ENCODE data around the gene SLC15A2. TPM values are rescaled to one million over a fixed set of nuclear protein-coding genes. Genes with fewer than 3 reads are reported as not detected.

The SLC15A2 gene
- polyA plus RNA-seq, 1 donor from 2014 or later, result 2.0 TPM

DNA sequence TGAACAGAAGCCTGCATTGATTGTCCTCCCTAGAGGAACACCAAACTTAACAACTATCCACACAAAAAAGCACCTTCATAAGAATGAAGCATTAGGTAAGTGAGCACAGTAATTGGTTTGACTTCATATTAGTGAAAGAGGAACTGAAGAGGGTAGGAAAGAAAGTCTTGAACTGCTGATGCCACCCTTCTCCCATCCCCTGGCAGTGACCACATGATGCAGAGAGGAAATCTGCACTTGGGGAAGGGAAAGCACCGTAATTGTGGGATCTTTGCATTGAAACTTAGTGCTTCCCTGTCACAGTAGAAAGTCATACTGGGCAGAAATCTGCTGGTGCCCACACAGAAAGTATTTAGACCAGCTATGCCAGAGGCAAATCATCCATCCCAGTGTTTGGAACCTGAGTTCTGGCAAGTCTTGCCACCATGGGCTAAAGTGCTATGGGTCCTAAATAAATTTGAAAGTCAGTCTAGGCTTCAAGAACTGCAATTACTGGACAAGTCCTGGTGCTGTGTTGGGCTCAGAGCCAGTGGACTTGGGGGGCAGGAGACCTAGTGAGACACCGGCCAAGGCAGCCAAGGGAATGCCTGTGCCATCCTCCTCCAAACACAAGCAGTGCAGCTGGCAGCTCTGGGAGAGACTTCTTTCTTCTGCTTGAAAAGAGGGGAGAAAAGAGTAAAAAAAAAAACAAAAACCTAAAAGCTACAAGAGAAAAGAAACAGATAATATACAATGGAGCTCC, 63.6 kb downstream of the SLC15A2 start:
- peak overlapping the region in 1 of 3 donors; percentile 31 for H3K27ac Mint-ChIP-seq
- peaks cover 14 to 16% (median 15%) of the 10 kb centered on the region in 3 donors for H3K4me1 Mint-ChIP-seq
- H3K36me3 Mint-ChIP-seq, result peaks cover 24% of the 10 kb centered on the region
- H3K9me3 Mint-ChIP-seq, result peaks cover 3 to 22% (median 7%) of the 10 kb centered on the region in 3 donors
- peak overlapping the region in 1 of 4 donors; percentile 5 for H3K4me3 Mint-ChIP-seq
- H3K27me3 Mint-ChIP-seq, result no peaks in the 10 kb centered on the region

DNA sequence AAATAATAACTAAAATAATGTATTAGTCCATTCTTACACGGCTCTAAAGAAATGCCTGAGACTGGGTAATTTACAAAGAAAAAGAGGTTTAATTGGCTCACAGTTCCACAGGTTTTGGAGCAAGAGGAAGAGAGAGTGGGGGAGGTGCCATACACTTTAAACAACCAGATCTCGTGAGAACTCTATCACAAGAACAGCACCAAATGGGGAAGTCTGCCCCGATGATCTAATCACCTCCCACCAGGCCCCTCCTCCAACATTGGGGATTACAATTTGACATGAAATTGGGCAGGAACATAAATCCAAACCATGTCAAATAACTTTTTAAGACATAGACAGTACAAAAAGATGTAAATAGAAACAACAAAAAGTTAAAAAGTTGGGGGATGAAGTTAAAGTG, 64.6 kb downstream of the SLC15A2 start:
- H3K27me3 Mint-ChIP-seq, result no peaks in the 10 kb centered on the region
- H3K36me3 Mint-ChIP-seq, result peaks cover 22% of the 10 kb centered on the region
- peak overlapping the region in 1 of 3 donors; percentile 79 for H3K27ac Mint-ChIP-seq
- H3K9me3 Mint-ChIP-seq, result peaks cover 3 to 22% (median 7%) of the 10 kb centered on the region in 3 donors
- peaks cover 14 to 16% (median 15%) of the 10 kb centered on the region in 3 donors for H3K4me1 Mint-ChIP-seq
- no peak overlapping the region for H3K4me3 Mint-ChIP-seq

DNA sequence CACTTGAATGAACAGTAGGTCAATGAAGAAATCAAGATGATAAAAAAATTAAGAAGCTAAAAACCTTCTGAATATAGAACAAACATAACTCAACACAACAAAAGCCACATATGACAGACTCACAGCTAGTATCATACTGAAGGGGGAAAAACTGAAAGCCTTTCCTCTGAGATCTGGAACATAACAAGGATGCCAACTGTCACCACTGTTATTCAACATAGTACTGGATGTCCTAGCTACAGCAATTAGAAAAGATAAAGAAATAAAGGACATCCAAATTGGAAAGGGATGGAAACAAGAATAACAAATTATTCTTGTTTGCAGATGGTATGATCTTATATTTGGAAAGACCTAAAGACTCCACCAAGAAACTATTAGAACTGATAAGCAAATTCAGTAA, 67.1 kb downstream of the SLC15A2 start:
- Mint-ChIP-seq H3K27ac (no peak overlapping the region), H3K4me3 (no peak overlapping the region), H3K27me3 (no peaks in the 10 kb centered on the region), H3K9me3 (peaks cover 2 to 24% (median 3%) of the 10 kb centered on the region in 3 donors), H3K4me1 (peaks cover 13 to 14% (median 14%) of the 10 kb centered on the region in 3 donors), H3K36me3 (peaks cover 16% of the 10 kb centered on the region)

DNA sequence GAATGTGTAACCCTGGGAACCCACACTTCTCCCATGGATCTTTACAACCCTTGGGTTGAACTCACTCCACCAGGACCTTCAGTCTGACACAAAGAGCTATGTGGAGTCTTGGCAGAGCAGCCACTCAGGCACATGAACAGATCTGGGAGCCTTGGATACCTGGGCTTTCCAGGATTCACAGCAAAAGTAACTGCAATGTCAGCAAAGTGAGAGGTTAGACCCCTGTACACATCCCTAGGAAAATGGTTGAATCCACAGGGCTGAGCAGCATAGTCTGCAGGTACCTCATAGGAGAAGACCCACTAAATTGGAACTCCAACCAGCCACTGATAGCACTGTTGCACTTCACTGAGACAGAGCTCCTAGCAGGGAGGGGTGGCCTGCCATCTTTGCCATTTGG, 68.2 kb downstream of the SLC15A2 start:
- H3K36me3 Mint-ChIP-seq, result peaks cover 17% of the 10 kb centered on the region
- H3K9me3 Mint-ChIP-seq, result peaks cover 3 to 26% (median 5%) of the 10 kb centered on the region in 3 donors
- H3K27me3 Mint-ChIP-seq, result no peaks in the 10 kb centered on the region

DNA sequence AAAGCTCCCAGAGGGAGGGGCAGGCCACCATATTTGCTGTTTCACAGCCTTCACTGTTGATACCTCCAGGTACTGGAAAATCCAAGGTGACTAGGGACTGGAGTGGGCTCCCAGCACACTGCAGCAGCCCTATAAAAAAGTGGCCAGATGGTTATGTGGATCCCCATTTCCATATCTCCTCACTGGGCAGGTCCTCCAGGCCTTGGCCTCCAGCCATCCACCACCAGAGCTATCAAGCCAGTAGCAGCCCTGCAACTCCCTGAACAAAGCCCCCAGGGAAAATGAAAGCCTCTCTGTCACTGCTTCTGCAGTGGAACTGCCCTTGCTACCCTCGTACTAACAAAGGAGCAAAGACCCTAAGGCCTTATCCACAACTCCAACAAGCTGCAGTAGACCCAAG, 69.4 kb downstream of the SLC15A2 start:
- H3K36me3 Mint-ChIP-seq, result peaks cover 14% of the 10 kb centered on the region
- H3K27me3 Mint-ChIP-seq, result no peaks in the 10 kb centered on the region
- no peak overlapping the region for H3K4me3 Mint-ChIP-seq
- no peak overlapping the region for H3K27ac Mint-ChIP-seq
- H3K9me3 Mint-ChIP-seq, result peaks cover 3 to 26% (median 5%) of the 10 kb centered on the region in 3 donors
- H3K4me1 Mint-ChIP-seq, result no peaks in the 10 kb centered on the region

More for the DNA sequence above, 68.2 kb downstream of the SLC15A2 start:
- Mint-ChIP-seq H3K27ac (no peak overlapping the region), H3K4me1 (peaks cover 5 to 7% (median 6%) of the 10 kb centered on the region in 3 donors), H3K4me3 (no peak overlapping the region)

DNA sequence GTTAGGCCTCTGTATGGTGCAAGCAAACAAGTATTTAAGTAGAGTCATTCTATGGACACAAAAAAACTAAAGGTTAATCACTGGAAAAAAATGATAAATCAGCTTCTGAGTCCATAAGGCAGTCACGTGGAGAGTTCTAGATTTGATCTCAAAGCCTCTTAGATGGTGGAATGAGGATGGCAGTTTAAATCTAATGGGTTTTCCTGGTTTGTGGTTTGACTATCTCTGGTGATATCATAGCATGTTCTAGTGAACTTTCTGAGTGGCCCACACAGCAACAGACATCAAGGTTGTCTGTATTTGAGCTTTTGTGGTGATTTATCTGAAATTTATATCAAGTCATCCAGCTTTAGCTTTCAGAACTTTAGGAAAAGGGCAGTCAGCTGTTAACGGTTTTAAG, 75.4 kb downstream of the SLC15A2 start:
- peaks cover 0 to 5% (median 4%) of the 10 kb centered on the region in 3 donors for H3K4me1 Mint-ChIP-seq
- H3K27ac Mint-ChIP-seq, result no peak overlapping the region
- peaks cover 4% of the 10 kb centered on the region for H3K36me3 Mint-ChIP-seq
- peaks cover 4 to 14% (median 7%) of the 10 kb centered on the region in 3 donors for H3K9me3 Mint-ChIP-seq
- no peaks in the 10 kb centered on the region for H3K27me3 Mint-ChIP-seq
- H3K4me3 Mint-ChIP-seq, result no peak overlapping the region

DNA sequence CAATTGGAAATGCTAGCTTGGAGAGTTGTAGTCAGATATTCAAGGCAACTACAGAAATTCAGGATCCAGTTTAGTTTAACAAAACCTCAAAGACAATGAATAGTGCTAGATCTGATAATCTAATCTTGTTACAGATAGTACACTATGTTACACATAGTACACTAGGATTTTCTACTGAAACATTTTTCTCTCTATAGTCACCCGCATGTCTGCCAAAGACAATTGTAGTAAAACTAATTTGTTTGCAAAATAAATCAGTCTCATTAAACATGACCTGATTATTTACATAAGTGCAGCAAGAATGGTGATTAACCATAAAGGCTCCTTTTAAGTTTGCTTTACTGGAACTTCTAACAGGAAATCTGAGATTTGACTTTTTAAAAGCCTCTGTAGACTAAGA, 75.8 kb downstream of the SLC15A2 start:
- H3K27ac Mint-ChIP-seq, result no peak overlapping the region
- H3K4me3 Mint-ChIP-seq, result no peak overlapping the region
- peaks cover 7% of the 10 kb centered on the region for H3K36me3 Mint-ChIP-seq
- H3K27me3 Mint-ChIP-seq, result no peaks in the 10 kb centered on the region
- peaks cover 4 to 16% (median 7%) of the 10 kb centered on the region in 3 donors for H3K9me3 Mint-ChIP-seq
- peaks cover 0 to 5% (median 4%) of the 10 kb centered on the region in 3 donors for H3K4me1 Mint-ChIP-seq

DNA sequence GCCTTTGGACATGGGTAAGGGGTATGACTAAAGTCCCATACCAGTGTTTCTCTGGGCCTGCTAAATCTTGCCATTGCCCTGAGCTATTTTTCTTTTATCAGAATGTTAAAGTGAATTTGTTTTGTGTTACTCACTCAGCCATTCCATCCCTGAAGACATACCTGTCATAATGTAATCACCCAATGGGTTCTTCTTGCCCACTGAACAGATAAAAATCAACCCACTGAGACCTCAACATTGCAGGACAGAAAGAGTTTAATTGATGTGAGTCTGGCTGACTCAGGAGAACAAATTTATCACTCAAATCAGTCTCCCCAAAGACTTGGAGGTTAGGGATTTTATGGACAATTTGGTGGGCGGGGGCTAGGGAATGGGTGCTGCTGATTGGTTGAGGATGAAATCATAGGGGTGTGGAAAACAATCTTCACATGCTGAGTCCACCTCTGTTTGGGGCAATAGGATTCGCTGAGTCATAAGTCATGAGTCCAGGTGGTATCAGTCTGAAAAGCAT, 80.5 kb downstream of the SLC15A2 start:
- H3K9me3 Mint-ChIP-seq, result peaks cover 3 to 28% (median 7%) of the 10 kb centered on the region in 3 donors
- no peak overlapping the region for H3K4me3 Mint-ChIP-seq

DNA sequence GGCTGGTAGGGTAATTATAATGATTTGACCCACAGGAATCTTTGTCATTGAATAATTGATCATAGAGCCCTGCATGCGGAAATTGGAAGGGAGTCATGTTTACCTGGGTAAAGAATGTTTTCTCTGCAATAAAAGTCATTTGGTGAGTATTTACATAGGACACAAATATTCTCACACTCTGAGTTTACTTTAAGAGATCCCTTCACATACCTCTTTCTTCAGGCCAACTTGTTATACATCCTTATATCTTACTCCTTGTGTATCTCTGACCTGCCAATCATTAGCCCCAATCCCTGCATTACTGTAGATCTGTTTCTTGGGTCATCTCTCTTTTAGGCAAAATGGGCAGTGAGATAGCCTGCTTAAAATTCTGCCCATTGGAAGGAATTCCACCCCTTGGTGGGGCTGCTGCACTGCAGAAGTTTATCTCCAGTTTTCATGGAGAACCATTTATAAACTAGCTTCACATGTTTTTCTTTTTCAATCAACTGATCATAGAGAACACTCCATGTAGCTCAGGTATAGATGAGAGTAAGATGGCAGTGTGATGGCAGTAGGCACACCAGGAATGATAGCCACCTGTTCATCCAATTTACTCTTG, 81.6 kb downstream of the SLC15A2 start:
- Mint-ChIP-seq H3K27ac (peak overlapping the region in 1 of 3 donors; percentile 50), H3K27me3 (no peaks in the 10 kb centered on the region), H3K4me1 (peaks cover 11 to 25% (median 18%) of the 10 kb centered on the region in 3 donors)

More for the DNA sequence above, 80.5 kb downstream of the SLC15A2 start:
- Mint-ChIP-seq H3K36me3 (peaks cover 11% of the 10 kb centered on the region), H3K4me1 (peaks cover 12 to 16% (median 14%) of the 10 kb centered on the region in 3 donors), H3K27me3 (no peaks in the 10 kb centered on the region), H3K27ac (no peak overlapping the region)

DNA sequence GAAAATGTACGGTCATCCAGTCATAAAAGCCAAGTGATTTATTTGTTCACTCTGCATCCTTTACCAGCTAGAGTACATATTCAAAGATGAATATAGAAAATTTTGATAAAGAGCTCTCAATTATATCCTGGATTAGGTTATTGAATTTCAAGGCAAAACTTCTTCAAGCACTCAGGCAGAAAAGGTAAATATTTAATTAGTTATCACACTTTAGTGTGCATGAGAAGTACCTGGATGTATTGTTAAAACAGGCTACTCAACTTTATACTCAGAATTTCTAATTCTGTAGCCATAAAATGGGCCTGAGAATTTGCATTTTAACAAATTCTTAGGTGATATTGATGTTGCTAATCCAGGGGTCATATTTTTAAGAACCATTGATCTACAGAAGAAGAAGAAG, 82.5 kb downstream of the SLC15A2 start:
- H3K36me3 Mint-ChIP-seq, result peaks cover 12% of the 10 kb centered on the region
- H3K4me1 Mint-ChIP-seq, result peaks cover 17 to 35% (median 27%) of the 10 kb centered on the region in 3 donors
- H3K27ac Mint-ChIP-seq, result no peak overlapping the region
- peaks cover 3 to 28% (median 7%) of the 10 kb centered on the region in 3 donors for H3K9me3 Mint-ChIP-seq
- H3K27me3 Mint-ChIP-seq, result no peaks in the 10 kb centered on the region
- no peak overlapping the region for H3K4me3 Mint-ChIP-seq

More for the DNA sequence above, 81.6 kb downstream of the SLC15A2 start:
- Mint-ChIP-seq H3K9me3 (peaks cover 3 to 28% (median 7%) of the 10 kb centered on the region in 3 donors), H3K36me3 (peaks cover 12% of the 10 kb centered on the region), H3K4me3 (no peak overlapping the region)

DNA sequence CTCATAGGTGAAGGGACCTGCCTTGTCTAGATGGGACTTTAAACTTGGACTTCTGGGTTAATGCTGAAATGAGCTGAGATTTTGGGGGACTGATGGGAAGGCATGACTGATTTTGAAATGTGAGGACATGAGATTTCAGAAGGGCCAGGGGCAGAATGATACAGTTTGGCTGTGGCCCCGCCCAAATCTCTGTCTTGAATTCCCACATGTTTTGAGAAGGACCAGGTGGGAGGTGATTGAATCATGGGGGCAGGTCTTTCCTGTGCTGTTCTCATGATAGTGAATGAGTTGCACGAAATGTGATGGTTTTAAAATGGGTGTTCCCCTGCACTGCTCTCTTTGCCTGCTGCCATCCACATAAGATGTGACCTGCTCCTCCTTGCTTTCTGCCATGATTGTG, 85.0 kb downstream of the SLC15A2 start:
- Mint-ChIP-seq H3K27ac (peak overlapping the region in 2 of 3 donors; percentile 53 to 59), H3K36me3 (peaks cover 16% of the 10 kb centered on the region), H3K4me3 (peak overlapping the region in 1 of 4 donors; percentile 69), H3K9me3 (peaks cover 8 to 32% (median 9%) of the 10 kb centered on the region in 3 donors), H3K27me3 (no peaks in the 10 kb centered on the region), H3K4me1 (peaks cover 17 to 36% (median 27%) of the 10 kb centered on the region in 3 donors)

DNA sequence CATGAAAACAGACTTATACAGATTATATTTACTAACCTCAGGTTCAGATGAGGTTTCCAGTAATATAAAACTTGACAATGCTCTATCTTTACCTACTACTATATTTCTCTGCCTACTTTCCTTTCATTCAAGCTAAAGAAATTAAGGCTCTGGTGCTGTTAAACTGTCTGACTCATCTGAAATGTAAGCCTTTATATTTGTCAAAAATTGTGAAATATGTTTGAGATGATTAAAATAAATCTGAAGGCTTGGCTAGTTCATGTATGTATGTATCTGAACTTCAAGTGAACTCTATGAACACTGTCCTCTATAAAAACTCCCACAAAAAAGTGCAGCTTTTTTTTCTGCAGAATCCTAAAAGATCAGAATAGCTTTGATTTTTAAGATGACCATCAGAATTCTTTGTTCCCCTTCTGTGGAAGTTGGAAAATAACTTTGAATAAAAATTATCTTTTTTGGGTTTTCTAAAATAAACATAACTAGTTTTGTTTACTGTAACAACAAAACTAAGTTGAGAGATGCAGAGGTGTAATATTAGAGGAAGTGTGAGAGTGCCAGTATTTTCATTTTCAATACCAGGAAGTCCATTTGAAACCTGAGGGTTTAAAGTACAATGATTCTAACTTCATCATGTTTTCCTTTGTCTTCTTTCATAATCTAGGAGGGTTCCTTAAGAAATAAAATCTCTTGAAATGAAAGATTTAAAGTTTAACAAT, 85.7 kb downstream of the SLC15A2 start:
- H3K4me1 Mint-ChIP-seq, result peaks cover 17 to 36% (median 29%) of the 10 kb centered on the region in 3 donors
- no peaks in the 10 kb centered on the region for H3K27me3 Mint-ChIP-seq
- H3K9me3 Mint-ChIP-seq, result peaks cover 7 to 30% (median 9%) of the 10 kb centered on the region in 3 donors

DNA sequence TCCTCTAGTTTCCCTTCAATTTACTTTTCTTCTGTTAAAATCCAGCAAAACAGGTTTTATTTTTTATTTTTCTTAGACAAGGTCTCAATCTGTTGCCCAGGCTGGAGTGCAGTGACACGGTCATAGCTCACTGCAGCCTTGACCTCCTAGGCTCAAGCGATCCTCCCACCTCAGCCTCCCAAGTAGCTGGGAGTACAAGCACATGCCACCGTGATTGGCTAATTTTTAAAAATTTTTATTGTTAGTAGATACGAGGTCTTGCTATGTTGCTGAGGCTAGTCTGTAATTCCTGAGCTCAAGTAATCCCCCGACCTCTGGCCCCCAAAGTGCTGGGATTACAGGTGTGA, 86.2 kb downstream of the SLC15A2 start:
- peaks cover 19 to 41% (median 31%) of the 10 kb centered on the region in 3 donors for H3K4me1 Mint-ChIP-seq
- peaks cover 7 to 27% (median 9%) of the 10 kb centered on the region in 3 donors for H3K9me3 Mint-ChIP-seq
- H3K36me3 Mint-ChIP-seq, result peaks cover 17% of the 10 kb centered on the region
- H3K27ac Mint-ChIP-seq, result peak overlapping the region; percentile 4 to 59 (median 53)
- H3K27me3 Mint-ChIP-seq, result no peaks in the 10 kb centered on the region
- H3K4me3 Mint-ChIP-seq, result peak overlapping the region in 2 of 4 donors; percentile 57 to 75

More for the DNA sequence above, 85.7 kb downstream of the SLC15A2 start:
- H3K36me3 Mint-ChIP-seq, result peaks cover 15% of the 10 kb centered on the region
- H3K27ac Mint-ChIP-seq, result peak overlapping the region; percentile 4 to 59 (median 53)
- H3K4me3 Mint-ChIP-seq, result peak overlapping the region in 2 of 4 donors; percentile 41 to 75

DNA sequence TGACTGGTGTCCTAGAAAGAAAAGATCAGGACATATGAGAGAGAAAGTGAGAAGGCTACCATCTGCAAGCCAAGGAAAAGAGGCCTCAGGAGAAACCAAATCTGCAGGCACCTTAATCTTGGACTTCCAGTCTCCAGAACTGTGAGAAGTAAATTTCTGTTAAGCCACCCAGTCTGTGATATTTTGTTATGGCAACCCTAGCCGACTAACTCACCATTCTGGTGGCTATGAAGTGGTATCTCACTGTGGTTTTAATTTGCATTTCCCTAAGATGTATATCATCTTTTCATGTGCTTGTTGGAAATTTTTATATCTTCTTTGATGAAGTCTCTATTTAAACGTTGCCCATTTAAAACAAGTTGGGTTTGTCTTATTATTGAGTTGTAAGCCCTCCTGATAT, 87.3 kb downstream of the SLC15A2 start:
- no peak overlapping the region for H3K27ac Mint-ChIP-seq
- no peaks in the 10 kb centered on the region for H3K27me3 Mint-ChIP-seq
- peaks cover 14% of the 10 kb centered on the region for H3K36me3 Mint-ChIP-seq
- peaks cover 19 to 41% (median 28%) of the 10 kb centered on the region in 3 donors for H3K4me1 Mint-ChIP-seq
- H3K4me3 Mint-ChIP-seq, result peak overlapping the region in 2 of 4 donors; percentile 32 to 63
- H3K9me3 Mint-ChIP-seq, result peaks cover 7 to 21% (median 7%) of the 10 kb centered on the region in 3 donors
